ENCODE measurements around the gene C17orf67. TPM values are rescaled to one million over a fixed set of nuclear protein-coding genes. Genes with fewer than 3 reads are reported as not detected.

C17orf67 gene
- total and polyA plus RNA-seq, 4 donors, result 0.64 to 2.8 (median 1.7) TPM

DNA sequence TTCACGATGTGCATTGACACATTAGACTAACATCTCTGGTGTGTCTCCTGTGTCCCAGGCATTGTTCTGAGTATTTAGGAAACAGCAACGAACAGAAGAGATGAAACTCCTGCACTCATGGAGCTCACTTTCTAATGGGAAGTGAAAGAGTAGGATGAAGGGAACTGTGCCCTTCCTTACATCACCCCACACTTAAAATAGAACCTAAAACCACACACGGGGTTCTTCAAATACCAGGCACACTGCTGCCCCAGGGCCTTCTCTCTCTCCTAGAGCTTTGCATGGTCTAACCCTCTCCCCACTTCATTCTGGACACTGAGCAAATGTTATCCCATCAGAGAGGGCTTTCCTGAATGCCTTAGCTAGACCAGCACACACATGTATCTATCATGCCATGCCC, 46.4 kb upstream of the C17orf67 start:
- WGBS, 2 donors, result 52 to 62% methylated on average over 3 of the region's 3 CpGs
- ATAC-seq (ENCODE audit: insufficient read depth, low FRiP score) (no peak), DNase-seq (no peak)
- Histone ChIP-seq H3K9me3 (ENCODE audit: control insufficient read depth in 4 of 4, insufficient read depth in 3 of 4, low read length in 3 of 4) (no peaks in the 10 kb centered on the region), H3K9ac (ENCODE audit: insufficient read depth in 1 of 2, low read length in 2 of 2) (no peak overlapping the region), H3K4me3 (no peak overlapping the region), H3K27me3 (ENCODE audit: control insufficient read depth in 3 of 3, insufficient read depth in 3 of 3, low read length in 2 of 3) (no peaks in the 10 kb centered on the region), H3K36me3 (ENCODE audit: control insufficient read depth in 4 of 4, insufficient read depth in 4 of 4, low read length in 4 of 4) (peaks cover 0 to 3% (median 0%) of the 10 kb centered on the region in 4 donors), H3K4me1 (ENCODE audit: control insufficient read depth in 5 of 5, insufficient read depth in 5 of 5, low read length in 5 of 5) (no peaks in the 10 kb centered on the region), H3K27ac (ENCODE audit: low read depth in 1 of 2, low read length in 1 of 2) (no peak overlapping the region)
- no peak for TF ChIP-seq CTCF (IDR thresholded peaks at IDR 0.05; ENCODE audit: control extremely low read depth, extremely low read depth)

GRCh38 chr17:56879280-56879679, 45.6 kb upstream of the C17orf67 start:
- Histone ChIP-seq H3K9me3 (ENCODE audit: control insufficient read depth in 4 of 4, insufficient read depth in 3 of 4, low read length in 3 of 4) (no peaks in the 10 kb centered on the region), H3K4me1 (ENCODE audit: control insufficient read depth in 5 of 5, insufficient read depth in 5 of 5, low read length in 5 of 5) (no peaks in the 10 kb centered on the region), H3K36me3 (ENCODE audit: control insufficient read depth in 4 of 4, insufficient read depth in 4 of 4, low read length in 4 of 4) (no peaks in the 10 kb centered on the region), H3K9ac (ENCODE audit: insufficient read depth in 1 of 2, low read length in 2 of 2) (no peak overlapping the region), H3K27me3 (ENCODE audit: control insufficient read depth in 3 of 3, insufficient read depth in 3 of 3, low read length in 2 of 3) (no peaks in the 10 kb centered on the region), H3K27ac (ENCODE audit: low read depth in 1 of 2, low read length in 1 of 2) (no peak overlapping the region), H3K4me3 (no peak overlapping the region)
- no peak for DNase-seq
- no peak for TF ChIP-seq CTCF (IDR thresholded peaks at IDR 0.05; ENCODE audit: control extremely low read depth, extremely low read depth)
- 93 to 96% methylated on average over 7 of the region's 7 CpGs for WGBS, 2 donors
- no peak for ATAC-seq (ENCODE audit: insufficient read depth, low FRiP score)

DNA sequence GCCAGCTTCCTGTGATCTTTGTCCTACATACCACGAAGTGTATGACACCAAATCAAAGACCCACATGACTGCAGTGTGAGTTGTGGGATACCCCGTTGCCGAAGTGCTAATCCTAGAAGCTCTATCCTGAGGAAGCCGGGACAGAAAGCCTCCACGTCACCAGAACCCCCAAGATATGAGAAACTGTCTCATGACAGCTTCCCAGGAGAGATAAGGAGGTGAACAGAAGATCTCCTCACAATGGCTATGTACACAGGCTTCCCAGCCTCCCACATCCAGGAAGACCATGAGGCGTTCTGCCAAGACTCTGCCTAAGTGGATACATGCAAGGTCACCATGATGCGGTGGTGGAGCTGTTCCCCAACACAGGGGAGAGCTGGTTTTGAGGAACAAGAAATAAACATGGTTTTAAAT, 43.1 kb upstream of the C17orf67 start:
- Histone ChIP-seq H3K27me3 (ENCODE audit: control insufficient read depth in 3 of 3, insufficient read depth in 3 of 3, low read length in 2 of 3) (no peaks in the 10 kb centered on the region), H3K4me3 (no peak overlapping the region), H3K36me3 (ENCODE audit: control insufficient read depth in 4 of 4, insufficient read depth in 4 of 4, low read length in 4 of 4) (no peaks in the 10 kb centered on the region), H3K9ac (ENCODE audit: insufficient read depth in 1 of 2, low read length in 2 of 2) (no peak overlapping the region), H3K9me3 (ENCODE audit: control insufficient read depth in 4 of 4, insufficient read depth in 3 of 4, low read length in 3 of 4) (no peaks in the 10 kb centered on the region), H3K4me1 (ENCODE audit: control insufficient read depth in 5 of 5, insufficient read depth in 5 of 5, low read length in 5 of 5) (no peaks in the 10 kb centered on the region), H3K27ac (ENCODE audit: low read depth in 1 of 2, low read length in 1 of 2) (no peak overlapping the region)
- WGBS, 2 donors, result 65 to 81% methylated on average over 7 of the region's 7 CpGs
- ATAC-seq (ENCODE audit: insufficient read depth, low FRiP score) (no peak), DNase-seq (peak in 1 of 3 donors; percentile 6)
- no peak for TF ChIP-seq CTCF (IDR thresholded peaks at IDR 0.05; ENCODE audit: control extremely low read depth, extremely low read depth)

DNA sequence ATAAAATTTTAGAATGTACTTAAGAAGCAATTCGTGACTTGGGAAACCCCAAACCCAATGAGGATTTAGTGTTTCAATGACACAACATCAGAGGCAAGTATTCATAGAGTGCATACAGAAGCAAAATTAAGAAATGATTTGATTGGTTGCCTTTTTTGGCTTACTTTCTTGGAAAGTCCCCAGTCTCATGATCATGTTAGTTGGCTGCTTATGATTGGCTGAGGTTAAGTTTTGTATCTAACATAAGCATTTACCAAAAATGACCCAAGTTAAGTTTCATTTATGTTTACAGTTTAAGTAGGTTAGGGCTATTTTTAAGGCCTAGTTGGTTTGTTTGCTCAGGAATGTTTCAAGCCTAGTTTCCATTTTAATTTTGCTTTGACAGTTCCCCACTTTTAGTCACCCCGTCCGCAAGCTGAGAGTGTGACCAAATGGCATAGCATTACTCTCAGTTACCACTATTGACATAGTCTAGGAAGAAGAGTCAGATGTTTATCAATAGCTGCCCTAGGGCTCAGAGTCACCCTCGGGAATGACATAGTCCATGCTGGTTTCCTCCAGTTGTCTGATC, 36.4 kb upstream of the C17orf67 start:
- Histone ChIP-seq H3K9me3 (ENCODE audit: control insufficient read depth in 4 of 4, insufficient read depth in 3 of 4, low read length in 3 of 4) (no peaks in the 10 kb centered on the region), H3K36me3 (ENCODE audit: control insufficient read depth in 4 of 4, insufficient read depth in 4 of 4, low read length in 4 of 4) (no peaks in the 10 kb centered on the region), H3K4me3 (no peak overlapping the region), H3K9ac (ENCODE audit: insufficient read depth in 1 of 2, low read length in 2 of 2) (no peak overlapping the region), H3K27ac (ENCODE audit: low read depth in 1 of 2, low read length in 1 of 2) (no peak overlapping the region), H3K4me1 (ENCODE audit: control insufficient read depth in 5 of 5, insufficient read depth in 5 of 5, low read length in 5 of 5) (peaks cover 0 to 3% (median 0%) of the 10 kb centered on the region in 5 donors), H3K27me3 (ENCODE audit: control insufficient read depth in 3 of 3, insufficient read depth in 3 of 3, low read length in 2 of 3) (no peaks in the 10 kb centered on the region)
- DNase-seq, result no peak
- no peak for ATAC-seq (ENCODE audit: insufficient read depth, low FRiP score)
- 74 to 92% methylated on average over 4 of the region's 4 CpGs for WGBS, 2 donors
- TF ChIP-seq CTCF (IDR thresholded peaks at IDR 0.05; ENCODE audit: control extremely low read depth, extremely low read depth), result no peak

All from lung (tissue), 12 donors.